Natural killer cell (primary cell): Measurements from ENCODE around the gene COX6B2. TPM values are rescaled to one million over a fixed set of nuclear protein-coding genes. Genes with fewer than 3 reads are reported as not detected.
A peak's percentile ranks its signal among the peaks of the same experiment; 100 is the strongest.

Source experiments
- ATAC-seq, 3 donors: fragments of 150-1000 bp in 2 of 3; fragments of 200-7000 bp in 1 of 3; cut with Tn5 transposase; 1 replicate in 1 of 3; 2 replicates in 2 of 3; pipeline ENCODE4 v1.10.0; 2021; ENCODE audit warnings: mild to moderate bottlenecking in 2 of 3, moderate library complexity in 2 of 3
- DNase-seq, 2 donors: peaks; one replicate each; pipeline versions ENCODE4 v3.0.0 to v3.0.0-alpha.2; 2013 to 2021; ENCODE audit warnings: mixed read lengths in 1 of 2
- H3K27ac ChIP-seq: one replicate; pipeline ENCODE4 v1.5.1; 2013; ENCODE audit warnings: mild to moderate bottlenecking, low read length
- H3K27me3 ChIP-seq: one replicate; pipeline ENCODE4 v1.6.1; 2013; ENCODE audit warnings: low read length; ENCODE audit not compliant: control insufficient read depth, insufficient read depth
- H3K36me3 ChIP-seq: one replicate; pipeline ENCODE4 v1.6.1; 2013; ENCODE audit warnings: low read length; ENCODE audit not compliant: control insufficient read depth, insufficient read depth
- H3K4me1 ChIP-seq: one replicate; pipeline ENCODE4 v1.6.1; 2013; ENCODE audit warnings: low read length; ENCODE audit not compliant: control insufficient read depth, insufficient read depth
- H3K4me3 ChIP-seq: one replicate; pipeline ENCODE4 v1.5.1; 2013; ENCODE audit warnings: low read length
- H3K9me3 ChIP-seq: one replicate; pipeline ENCODE4 v1.6.1; 2013; ENCODE audit warnings: low read length; ENCODE audit not compliant: control insufficient read depth, insufficient read depth
- H3K27ac Mint-ChIP-seq, 2 donors: one replicate each; pipeline ENCODE4 v1.8.0; 2022; ENCODE audit warnings: mild to moderate bottlenecking in 2 of 2, mixed read lengths in 2 of 2, moderate library complexity in 1 of 2
- H3K27me3 Mint-ChIP-seq, 2 donors: one replicate each; pipeline ENCODE4 v1.8.0; 2022; ENCODE audit warnings: low read depth in 2 of 2, mixed read lengths in 2 of 2
- H3K36me3 Mint-ChIP-seq: one replicate; pipeline ENCODE4 v1.8.0; 2022; ENCODE audit warnings: mixed read lengths
- H3K4me1 Mint-ChIP-seq, 2 donors: one replicate each; pipeline ENCODE4 v1.8.0; 2022; ENCODE audit warnings: mixed read lengths in 2 of 2
- H3K4me3 Mint-ChIP-seq: one replicate; pipeline ENCODE4 v1.8.0; 2022; ENCODE audit warnings: mild to moderate bottlenecking, moderate library complexity, mixed read lengths
- H3K9me3 Mint-ChIP-seq, 2 donors: one replicate each; pipeline ENCODE4 v1.8.0; 2022; ENCODE audit warnings: mixed read lengths in 2 of 2
- WGBS: methylation state at CpG from one replicate; pipeline ENCODE4 v1.1.7; 2013; ENCODE audit warnings: missing lambda C conversion rate; ENCODE audit not compliant: insufficient coverage; 5-methylcytosine and 5-hydroxymethylcytosine counted together
- intact Hi-C: fragments of 100-400 bp; cut with micrococcal nuclease; formaldehyde crosslinking; loops from one replicate; pipeline ENCODE4 v1.14.2; 2022
- total RNA-seq, 4 donors: library from RNA; stranded (reverse); fragments of 120-200 nt in 1 of 4; gene quantifications; one replicate each; pipeline versions ENCODE4 v1.2.3 to v1.2.4, GENCODE V29; 2013 to 2022
- TF ChIP-seq, protein P1 (sequence below): fragments of 200-600 bp; IDR thresholded peaks from one replicate; pipeline ENCODE4 v1.8.0; 2022; ENCODE audit warnings: antibody characterized with exemption

The COX6B2 gene
- total RNA-seq, 3 donors from 2014 or later (not counting 1 experiment from before 2014, with no cell fraction given) = 0.26 to 6.5 TPM; not detected in 1

GRCh38 chr19:55304279-55304978, 50.1 kb downstream of the COX6B2 start:
- WGBS = 96% methylated on average over 39 of the region's 39 CpGs
- ATAC-seq (no peak), DNase-seq (peak in 1 of 2 donors; percentile 41)
- intact Hi-C loops = no loop called here
- no peaks in the 10 kb centered on the region for H3K27me3 ChIP-seq
- no peak overlapping the region for H3K4me3 Mint-ChIP-seq
- H3K27ac ChIP-seq = no peak overlapping the region
- no peaks in the 10 kb centered on the region for H3K27me3 Mint-ChIP-seq
- no peaks in the 10 kb centered on the region for H3K9me3 ChIP-seq
- no peaks in the 10 kb centered on the region for H3K9me3 Mint-ChIP-seq
- H3K27ac Mint-ChIP-seq = no peak overlapping the region
- H3K4me1 Mint-ChIP-seq = peaks cover 0 to 13% of the 10 kb centered on the region in 2 donors
- no peaks in the 10 kb centered on the region for H3K36me3 ChIP-seq
- H3K36me3 Mint-ChIP-seq = no peaks in the 10 kb centered on the region
- H3K4me3 ChIP-seq = no peak overlapping the region
- TF ChIP-seq, protein P1, sequence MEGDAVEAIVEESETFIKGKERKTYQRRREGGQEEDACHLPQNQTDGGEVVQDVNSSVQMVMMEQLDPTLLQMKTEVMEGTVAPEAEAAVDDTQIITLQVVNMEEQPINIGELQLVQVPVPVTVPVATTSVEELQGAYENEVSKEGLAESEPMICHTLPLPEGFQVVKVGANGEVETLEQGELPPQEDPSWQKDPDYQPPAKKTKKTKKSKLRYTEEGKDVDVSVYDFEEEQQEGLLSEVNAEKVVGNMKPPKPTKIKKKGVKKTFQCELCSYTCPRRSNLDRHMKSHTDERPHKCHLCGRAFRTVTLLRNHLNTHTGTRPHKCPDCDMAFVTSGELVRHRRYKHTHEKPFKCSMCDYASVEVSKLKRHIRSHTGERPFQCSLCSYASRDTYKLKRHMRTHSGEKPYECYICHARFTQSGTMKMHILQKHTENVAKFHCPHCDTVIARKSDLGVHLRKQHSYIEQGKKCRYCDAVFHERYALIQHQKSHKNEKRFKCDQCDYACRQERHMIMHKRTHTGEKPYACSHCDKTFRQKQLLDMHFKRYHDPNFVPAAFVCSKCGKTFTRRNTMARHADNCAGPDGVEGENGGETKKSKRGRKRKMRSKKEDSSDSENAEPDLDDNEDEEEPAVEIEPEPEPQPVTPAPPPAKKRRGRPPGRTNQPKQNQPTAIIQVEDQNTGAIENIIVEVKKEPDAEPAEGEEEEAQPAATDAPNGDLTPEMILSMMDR = no peak
- peaks cover 15% of the 10 kb centered on the region for H3K4me1 ChIP-seq

DNA sequence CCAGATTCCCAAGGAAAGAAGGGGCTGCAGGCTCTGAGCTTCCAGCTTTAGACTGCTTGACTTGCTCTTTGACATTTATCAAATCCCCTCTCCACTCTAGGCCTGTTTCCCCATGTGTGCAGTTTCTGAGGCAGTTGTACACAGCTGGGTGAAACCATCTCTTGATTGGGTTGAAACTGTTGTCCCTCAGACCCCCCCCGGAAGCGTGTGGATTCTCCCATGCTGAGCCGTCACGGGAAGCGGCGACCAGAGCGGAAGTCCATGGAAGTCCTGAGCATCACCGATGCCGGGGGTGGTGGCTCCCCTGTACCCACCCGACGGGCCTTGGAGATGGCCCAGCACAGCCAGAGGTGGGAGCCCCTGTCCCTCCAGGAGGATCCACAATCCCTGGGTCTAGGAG, 51.0 kb downstream of the COX6B2 start:
- TF ChIP-seq, protein P1 = no peak

DNA sequence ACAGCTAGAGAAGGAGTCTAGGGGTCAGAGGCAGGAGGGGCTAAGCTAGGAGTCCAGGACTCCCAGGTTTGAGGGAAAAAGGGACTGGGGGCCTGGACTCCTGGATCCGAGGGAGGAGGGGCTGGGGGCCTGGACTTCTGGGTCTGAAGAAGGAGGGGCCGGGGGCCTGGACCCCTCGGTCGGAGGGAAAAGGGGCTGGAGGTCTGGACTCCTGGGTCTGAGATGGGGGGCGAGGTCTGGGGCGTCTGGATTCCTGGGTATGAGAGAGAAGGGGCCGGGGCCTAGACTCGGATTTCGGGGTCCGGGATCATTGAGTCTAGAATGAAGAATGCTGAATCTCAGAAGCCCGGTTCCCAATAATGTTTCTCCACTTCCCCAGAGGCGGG, 52.2 kb downstream of the COX6B2 start:
- ATAC-seq = no peak
- DNase-seq = no peak
- TF ChIP-seq, protein P1 = no peak
- H3K4me3 ChIP-seq = peak overlapping the region; percentile 35
- WGBS = 72% methylated on average over 12 of the region's 12 CpGs
- intact Hi-C loops = loop anchor here (1.0 kb wide), 1 partner anchor 116 kb away; no protein-coding TSS in a partner anchor
- no peaks in the 10 kb centered on the region for H3K36me3 Mint-ChIP-seq
- no peaks in the 10 kb centered on the region for H3K36me3 ChIP-seq
- peak overlapping the region; percentile 75 to 92 for H3K27ac Mint-ChIP-seq
- peak overlapping the region; percentile 84 for H3K4me3 Mint-ChIP-seq
- no peaks in the 10 kb centered on the region for H3K9me3 ChIP-seq
- no peaks in the 10 kb centered on the region for H3K27me3 Mint-ChIP-seq
- no peaks in the 10 kb centered on the region for H3K9me3 Mint-ChIP-seq
- peaks cover 0 to 13% of the 10 kb centered on the region in 2 donors for H3K4me1 Mint-ChIP-seq
- H3K27ac ChIP-seq = peak overlapping the region; percentile 46
- peaks cover 15% of the 10 kb centered on the region for H3K4me1 ChIP-seq
- no peaks in the 10 kb centered on the region for H3K27me3 ChIP-seq

More for the DNA sequence above, 51.0 kb downstream of the COX6B2 start:
- H3K36me3 ChIP-seq = no peaks in the 10 kb centered on the region
- no peaks in the 10 kb centered on the region for H3K9me3 ChIP-seq
- H3K4me1 ChIP-seq = peaks cover 15% of the 10 kb centered on the region
- peaks cover 0 to 13% of the 10 kb centered on the region in 2 donors for H3K4me1 Mint-ChIP-seq
- H3K9me3 Mint-ChIP-seq = no peaks in the 10 kb centered on the region
- intact Hi-C loops = no loop called here
- no peak overlapping the region for H3K27ac ChIP-seq
- H3K36me3 Mint-ChIP-seq = no peaks in the 10 kb centered on the region
- H3K4me3 Mint-ChIP-seq = no peak overlapping the region
- H3K27ac Mint-ChIP-seq = no peak overlapping the region
- no peaks in the 10 kb centered on the region for H3K27me3 ChIP-seq
- WGBS = 95% methylated on average over 11 of the region's 11 CpGs
- no peaks in the 10 kb centered on the region for H3K27me3 Mint-ChIP-seq
- DNase-seq (no peak), ATAC-seq (no peak)
- H3K4me3 ChIP-seq = no peak overlapping the region
